ENCODE data around the gene ACBD6. TPM values are rescaled to one million over a fixed set of nuclear protein-coding genes. Genes with fewer than 3 reads are reported as not detected.

The ACBD6 gene
- total and polyA plus RNA-seq, 2 experiments from 2014 or later, result 27.3 to 44.2 TPM

DNA sequence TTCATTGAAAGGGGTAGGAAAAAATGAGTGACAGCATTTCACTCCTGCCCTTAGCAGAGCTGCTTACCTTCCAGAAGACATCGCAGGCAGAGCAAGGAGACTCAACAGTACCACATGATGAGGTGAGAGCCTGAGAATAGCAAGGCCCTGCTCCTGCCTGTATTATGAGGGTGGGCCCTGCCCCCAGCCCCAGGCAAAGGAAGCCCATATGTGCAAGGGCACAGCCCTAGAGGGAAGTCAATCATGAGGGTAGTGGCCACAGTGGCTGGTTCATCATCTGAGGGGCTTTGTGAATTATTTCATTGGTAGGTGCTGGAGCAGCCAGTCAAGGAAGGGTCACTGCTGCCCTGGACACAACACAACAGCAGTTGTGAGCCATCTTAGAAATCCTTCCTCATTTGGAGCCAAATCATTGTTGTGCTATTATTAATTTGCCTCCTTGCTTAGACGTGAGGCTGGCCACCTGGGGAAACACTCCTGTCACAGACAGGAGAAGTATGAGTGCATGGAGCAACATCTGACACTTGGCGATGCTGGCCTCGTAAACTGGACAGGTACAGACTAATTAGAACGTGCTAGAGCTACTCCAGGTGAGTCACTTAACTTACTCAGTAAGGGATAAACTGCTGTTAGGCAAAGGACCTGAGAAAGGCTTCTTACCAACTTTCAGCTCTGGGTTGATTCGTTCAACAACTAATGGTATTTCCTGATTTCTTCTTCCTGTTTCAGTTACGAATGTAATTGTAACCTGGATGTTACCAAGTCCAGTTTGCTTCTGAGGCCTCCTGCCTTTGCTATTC lies 22.7 kb upstream of the ACBD6 start:
- no peaks in the 10 kb centered on the region for H4K20me1 ChIP-seq (ENCODE audit: insufficient read depth)
- 51 to 53% methylated on average over 7 of the region's 7 CpGs for WGBS, 2 experiments (ENCODE audit: low coverage in 1 of 2, low lambda C conversion rate in 2 of 2, missing lambda C conversion rate in 2 of 2)
- TF ChIP-seq EZH2phosphoT487 (IDR thresholded peaks at IDR 0.05; ENCODE audit: insufficient read depth, low read depth), result no peak
- TF ChIP-seq EZH2 (IDR thresholded peaks at IDR 0.05; ENCODE audit: insufficient read depth, poor library complexity, severe bottlenecking), result no peak
- H3K27ac ChIP-seq, result no peak overlapping the region
- H3K36me3 ChIP-seq (ENCODE audit: low read depth), result no peaks in the 10 kb centered on the region
- H3K27me3 ChIP-seq (replicated peaks; ENCODE audit: insufficient read depth), result no peaks in the 10 kb centered on the region
- no peaks in the 10 kb centered on the region for H3K9me3 ChIP-seq (ENCODE audit: low read depth)
- H3K9ac ChIP-seq, result no peak overlapping the region
- H3F3A ChIP-seq (ENCODE audit: insufficient read depth), result no peaks in the 10 kb centered on the region; the same call in 1 of the 2 replicates
- peaks cover 9% of the 10 kb centered on the region for H3K4me1 ChIP-seq (ENCODE audit: insufficient read depth)
- no peaks in the 10 kb centered on the region for H3K9me2 ChIP-seq (ENCODE audit: insufficient read depth)
- no peaks in the 10 kb centered on the region for H3K79me2 ChIP-seq (ENCODE audit: insufficient read depth)
- H3K4me3 ChIP-seq, result no peak overlapping the region
- no peak for DNase-seq
- in situ Hi-C loops (cut with MboI), result loop anchor here (10.0 kb wide), 1 partner anchor 640 kb away; no protein-coding TSS in a partner anchor
- H3K4me2 ChIP-seq (ENCODE audit: unreplicated experiment), result no peak overlapping the region
- H2AFZ ChIP-seq, result no peak overlapping the region

DNA sequence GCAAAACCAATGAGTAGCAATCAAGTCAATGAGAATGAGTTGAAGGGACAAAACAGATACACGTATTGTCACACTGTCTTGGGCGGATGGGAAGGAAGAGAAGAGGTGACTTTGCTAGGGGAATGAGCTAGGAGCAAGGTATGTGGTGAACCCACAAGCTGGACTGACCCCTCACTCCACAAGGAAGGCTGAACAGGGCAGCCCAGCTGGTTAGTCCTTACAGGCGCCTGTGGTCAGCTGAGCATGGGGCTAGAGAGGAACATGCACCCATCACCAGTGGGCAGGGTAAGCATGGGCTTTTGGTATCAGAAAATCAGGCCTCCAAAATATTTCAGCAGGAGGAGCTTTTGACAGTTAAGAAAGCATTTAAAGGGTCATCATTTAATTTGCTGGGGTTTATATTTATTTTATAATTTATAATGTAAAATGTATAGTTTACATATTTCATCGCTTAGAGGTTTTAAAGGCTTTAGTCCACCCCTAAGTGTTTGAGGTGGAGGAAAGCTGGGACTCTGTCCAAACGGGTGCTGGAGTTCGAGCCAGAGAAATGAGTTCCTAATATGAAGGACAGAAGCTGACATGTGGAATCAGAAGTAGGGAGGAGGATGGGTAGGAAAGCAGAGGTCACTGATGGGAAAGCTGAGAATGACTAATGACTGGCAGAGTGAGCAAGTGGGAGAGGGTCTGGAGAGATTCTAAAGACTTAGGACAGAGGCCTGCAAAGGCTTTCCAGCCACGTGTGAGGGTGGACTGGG lies 22.0 kb upstream of the ACBD6 start:
- H3K4me1 ChIP-seq (ENCODE audit: insufficient read depth), result peaks cover 7% of the 10 kb centered on the region
- no peaks in the 10 kb centered on the region for H4K20me1 ChIP-seq (ENCODE audit: insufficient read depth)
- no peak overlapping the region for H3K27ac ChIP-seq
- DNase-seq, result no peak
- H2AFZ ChIP-seq, result no peak overlapping the region
- TF ChIP-seq EZH2 (IDR thresholded peaks at IDR 0.05; ENCODE audit: insufficient read depth, poor library complexity, severe bottlenecking) (no peak), EZH2phosphoT487 (IDR thresholded peaks at IDR 0.05; ENCODE audit: insufficient read depth, low read depth) (no peak)
- no peaks in the 10 kb centered on the region for H3K9me2 ChIP-seq (ENCODE audit: insufficient read depth)
- H3K79me2 ChIP-seq (ENCODE audit: insufficient read depth), result no peaks in the 10 kb centered on the region
- WGBS, 2 experiments (ENCODE audit: low coverage in 1 of 2, low lambda C conversion rate in 2 of 2, missing lambda C conversion rate in 2 of 2), result 56 to 58% methylated on average over 7 of the region's 7 CpGs
- no peak overlapping the region for H3K4me3 ChIP-seq
- H3K9me3 ChIP-seq (ENCODE audit: low read depth), result no peaks in the 10 kb centered on the region
- H3K9ac ChIP-seq, result no peak overlapping the region
- H3K4me2 ChIP-seq (ENCODE audit: unreplicated experiment), result no peak overlapping the region
- in situ Hi-C loops (cut with MboI), result loop anchor here (10.0 kb wide), 1 partner anchor 640 kb away; no protein-coding TSS in a partner anchor
- no peaks in the 10 kb centered on the region for H3K36me3 ChIP-seq (ENCODE audit: low read depth)
- H3K27me3 ChIP-seq (replicated peaks; ENCODE audit: insufficient read depth), result no peaks in the 10 kb centered on the region
- H3F3A ChIP-seq (ENCODE audit: insufficient read depth), result no peaks in the 10 kb centered on the region; the same call in 1 of the 2 replicates

DNA sequence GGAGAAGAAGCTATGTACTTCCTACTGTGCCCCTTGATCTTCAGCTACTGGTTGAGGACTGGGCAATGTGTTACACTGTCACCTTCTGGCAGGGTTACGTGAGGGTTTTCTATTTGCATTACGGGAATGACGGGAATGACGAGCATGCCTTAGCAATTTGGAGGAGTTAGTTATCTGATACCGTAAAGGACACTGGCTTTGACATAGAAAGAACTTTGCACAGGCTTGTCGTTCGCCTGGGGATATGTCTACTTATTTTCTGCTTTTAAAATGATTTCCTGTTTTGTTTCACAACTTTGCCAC lies 19.8 kb upstream of the ACBD6 start:
- in situ Hi-C loops (cut with MboI), result loop anchor here (10.0 kb wide), 1 partner anchor 643 kb away; no protein-coding TSS in a partner anchor
- H3K9me3 ChIP-seq (ENCODE audit: low read depth), result no peaks in the 10 kb centered on the region
- no peak overlapping the region for H3K27ac ChIP-seq
- no peaks in the 10 kb centered on the region for H3F3A ChIP-seq (ENCODE audit: insufficient read depth)
- H4K20me1 ChIP-seq (ENCODE audit: insufficient read depth), result no peaks in the 10 kb centered on the region
- H3K4me3 ChIP-seq, result no peak overlapping the region
- WGBS, 2 experiments (ENCODE audit: low coverage in 1 of 2, low lambda C conversion rate in 2 of 2, missing lambda C conversion rate in 2 of 2), result 87% methylated on average over 7 of the region's 7 CpGs
- H3K27me3 ChIP-seq (replicated peaks; ENCODE audit: insufficient read depth), result no peaks in the 10 kb centered on the region
- H3K4me2 ChIP-seq (ENCODE audit: unreplicated experiment), result no peak overlapping the region
- no peaks in the 10 kb centered on the region for H3K9me2 ChIP-seq (ENCODE audit: insufficient read depth)
- H3K79me2 ChIP-seq (ENCODE audit: insufficient read depth), result no peaks in the 10 kb centered on the region
- 0 out of 2 replicates have a peak, but pooled peaks cover under 1% of the 10 kb centered on the region for H3K4me1 ChIP-seq (ENCODE audit: insufficient read depth)
- H2AFZ ChIP-seq, result no peak overlapping the region
- no peaks in the 10 kb centered on the region for H3K36me3 ChIP-seq (ENCODE audit: low read depth)
- TF ChIP-seq EZH2 (IDR thresholded peaks at IDR 0.05; ENCODE audit: insufficient read depth, poor library complexity, severe bottlenecking), result no peak
- no peak for TF ChIP-seq EZH2phosphoT487 (IDR thresholded peaks at IDR 0.05; ENCODE audit: insufficient read depth, low read depth)
- H3K9ac ChIP-seq, result no peak overlapping the region
- no peak for DNase-seq

DNA sequence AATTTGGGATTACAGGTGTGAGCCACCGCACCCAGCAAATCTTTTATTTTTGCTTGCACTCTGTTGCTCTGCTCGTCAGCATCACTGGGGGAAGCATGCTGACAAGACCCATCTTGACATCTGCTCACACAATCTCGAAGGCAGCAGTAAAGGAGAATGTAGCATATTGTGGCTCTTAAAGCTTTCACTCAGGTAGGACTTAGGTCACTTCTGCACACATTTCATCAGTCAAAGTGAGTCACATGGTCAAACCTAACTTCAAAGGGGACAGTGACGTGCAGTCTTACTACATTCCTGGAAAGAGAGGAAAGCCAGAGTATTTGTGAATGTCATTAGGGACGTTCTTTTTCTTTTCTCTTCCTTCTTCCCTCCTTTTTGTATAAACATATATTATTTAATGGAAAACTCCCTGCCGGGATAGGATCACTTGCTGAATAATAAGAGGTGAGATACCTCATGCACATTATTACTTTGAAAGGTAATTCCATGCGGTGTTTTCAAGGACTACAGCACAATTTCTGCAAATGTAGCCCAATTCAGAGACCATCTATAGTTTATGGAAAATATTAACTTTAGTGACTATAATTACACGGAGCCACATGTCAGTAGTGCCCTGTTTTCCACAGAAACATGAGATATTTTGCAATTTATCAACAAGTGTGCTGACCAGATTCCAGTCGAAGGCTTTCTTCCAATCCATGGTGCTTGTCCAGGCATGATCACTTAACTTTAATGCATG lies 19.3 kb upstream of the ACBD6 start:
- no peak overlapping the region for H3K4me2 ChIP-seq (ENCODE audit: unreplicated experiment)
- no peak overlapping the region for H2AFZ ChIP-seq
- peak; percentile 23 for DNase-seq

More for the DNA sequence above, 19.3 kb upstream of the ACBD6 start:
- no peaks in the 10 kb centered on the region for H3K27me3 ChIP-seq (replicated peaks; ENCODE audit: insufficient read depth)
- no peaks in the 10 kb centered on the region for H4K20me1 ChIP-seq (ENCODE audit: insufficient read depth)
- in situ Hi-C loops (cut with MboI), result loop anchor here (10.0 kb wide), 1 partner anchor 643 kb away; no protein-coding TSS in a partner anchor
- TF ChIP-seq EZH2 (IDR thresholded peaks at IDR 0.05; ENCODE audit: insufficient read depth, poor library complexity, severe bottlenecking) (no peak), EZH2phosphoT487 (IDR thresholded peaks at IDR 0.05; ENCODE audit: insufficient read depth, low read depth) (no peak)
- no peaks in the 10 kb centered on the region for H3K36me3 ChIP-seq (ENCODE audit: low read depth)
- no peak overlapping the region for H3K4me3 ChIP-seq
- no peak overlapping the region for H3K9ac ChIP-seq
- peaks cover 4% of the 10 kb centered on the region; the same call in 1 of the 2 replicates for H3K4me1 ChIP-seq (ENCODE audit: insufficient read depth)
- H3K79me2 ChIP-seq (ENCODE audit: insufficient read depth), result no peaks in the 10 kb centered on the region
- no peaks in the 10 kb centered on the region for H3F3A ChIP-seq (ENCODE audit: insufficient read depth)
- 50 to 52% methylated on average over 9 of the region's 9 CpGs for WGBS, 2 experiments (ENCODE audit: low coverage in 1 of 2, low lambda C conversion rate in 2 of 2, missing lambda C conversion rate in 2 of 2)
- no peaks in the 10 kb centered on the region for H3K9me2 ChIP-seq (ENCODE audit: insufficient read depth)
- H3K27ac ChIP-seq, result no peak overlapping the region
- H3K9me3 ChIP-seq (ENCODE audit: low read depth), result no peaks in the 10 kb centered on the region

Data from GM23248 (cell line).